SK-N-SH (cell line): Measurements from ENCODE around the gene ESYT3.

Experiments
- CTCF ChIP-seq: fragments of 200-600 bp; sonication (generic); IDR thresholded peaks from 2 replicates; pipeline ENCODE4 v1.6.1; 2017; ENCODE audit warnings: antibody characterized with exemption, mild to moderate bottlenecking, moderate library complexity
- ELF1 ChIP-seq: IDR thresholded peaks from 2 replicates; pipeline ENCODE4 v1.4.0; 2012
- GATA2 ChIP-seq: sonication (generic); formaldehyde crosslinking; IDR thresholded peaks from 2 replicates; pipeline ENCODE4 v1.5.0; 2020; ENCODE audit warnings: mild to moderate bottlenecking, missing genetic modification reagents
- NRF1 ChIP-seq: IDR thresholded peaks from 2 replicates; pipeline ENCODE4 v1.6.1; 2012; ENCODE audit warnings: low read depth, mild to moderate bottlenecking, low read length
- POLR2AphosphoS5 ChIP-seq: IDR thresholded peaks from 2 replicates; pipeline ENCODE4 v1.6.1; 2012; ENCODE audit warnings: low read depth, low read length
- RFX5 ChIP-seq: IDR thresholded peaks from 2 replicates; pipeline ENCODE4 v1.6.1; 2012; ENCODE audit warnings: mild to moderate bottlenecking, improper control_type of control experiment, low read length
- TEAD4 ChIP-seq: IDR thresholded peaks from 2 replicates; pipeline ENCODE4 v1.4.0; 2012; ENCODE audit warnings: mild to moderate bottlenecking, borderline replicate concordance; ENCODE audit not compliant: insufficient read depth
- USF2 ChIP-seq: fragments of 150-350 bp; IDR thresholded peaks from 2 replicates; pipeline ENCODE4 v1.6.1; 2017; ENCODE audit warnings: antibody characterized with exemption, low read length, low read depth, borderline replicate concordance
- YY1 ChIP-seq: IDR thresholded peaks from 2 replicates; pipeline ENCODE4 v1.4.0; 2012; ENCODE audit warnings: low read depth, mild to moderate bottlenecking

GRCh38 chr3:138418601-138419206 is 15.7 kb upstream of the ESYT3 start:
- no peak for TF ChIP-seq POLR2AphosphoS5
- TF ChIP-seq TEAD4 = no peak
- TF ChIP-seq YY1 = no peak
- no peak for TF ChIP-seq GATA2
- TF ChIP-seq CTCF = no peak
- TF ChIP-seq USF2 = no peak
- TF ChIP-seq RFX5 = no peak
- no peak for TF ChIP-seq NRF1
- TF ChIP-seq ELF1 = no peak
